MM.1S (cell line): ENCODE results near the gene ACTL6A.

Source experiments
- DNase-seq: peaks from one replicate; pipeline ENCODE4 v3.0.0-alpha.2; 2015
- H2AFZ ChIP-seq: fragments of 300-600 bp; sonication (generic); 2 replicates; pipeline ENCODE4 v1.6.0; 2016; ENCODE audit warnings: antibody characterized with exemption, low read length
- H3F3A ChIP-seq: fragments of 300-600 bp; sonication (generic); 2 replicates; pipeline ENCODE4 v1.6.1; 2016; ENCODE audit warnings: mild to moderate bottlenecking, antibody characterized with exemption, low read length, moderate library complexity, mixed read lengths; ENCODE audit not compliant: insufficient read depth
- H3K27ac ChIP-seq: fragments of 300-600 bp; sonication (generic); 2 replicates; pipeline ENCODE4 v1.5.1; 2016; ENCODE audit warnings: mild to moderate bottlenecking, low read length
- H3K27me3 ChIP-seq: fragments of 300-600 bp; sonication (generic); replicated peaks from 2 replicates; pipeline ENCODE4 v1.6.0; 2016; ENCODE audit warnings: low read length; ENCODE audit not compliant: insufficient read depth
- H3K36me3 ChIP-seq: fragments of 300-600 bp; sonication (generic); replicated peaks from 2 replicates; pipeline ENCODE4 v1.6.1; 2016; ENCODE audit warnings: mild to moderate bottlenecking, low read length, mixed read lengths; ENCODE audit not compliant: insufficient read depth
- H3K4me1 ChIP-seq: fragments of 300-600 bp; sonication (generic); 2 replicates; pipeline ENCODE4 v1.6.1; 2016; ENCODE audit warnings: low read length, mixed read lengths
- H3K4me2 ChIP-seq: fragments of 300-600 bp; sonication (generic); 2 replicates; pipeline ENCODE4 v1.6.0; 2016; ENCODE audit warnings: low read depth, low read length
- H3K4me3 ChIP-seq: fragments of 300-600 bp; sonication (generic); 2 replicates; pipeline ENCODE4 v1.5.1; 2016; ENCODE audit warnings: low read length, mixed read lengths
- H3K79me2 ChIP-seq: fragments of 300-600 bp; sonication (generic); 2 replicates; pipeline ENCODE4 v1.6.1; 2016; ENCODE audit warnings: mixed run types, low read length, mixed read lengths
- H3K9ac ChIP-seq: fragments of 300-600 bp; sonication (generic); 2 replicates; pipeline ENCODE4 v1.6.1; 2016; ENCODE audit warnings: low read length, mixed read lengths
- H3K9me2 ChIP-seq: fragments of 300-600 bp; sonication (generic); replicated peaks from 2 replicates; pipeline ENCODE4 v1.6.1; 2016; ENCODE audit warnings: mild to moderate bottlenecking, low read length, mixed read lengths; ENCODE audit not compliant: insufficient read depth
- H3K9me3 ChIP-seq: fragments of 300-600 bp; sonication (generic); replicated peaks from 2 replicates; pipeline ENCODE4 v1.6.1; 2016; ENCODE audit warnings: mild to moderate bottlenecking, low read length, mixed read lengths; ENCODE audit not compliant: insufficient read depth
- H4K20me1 ChIP-seq: fragments of 300-600 bp; sonication (generic); 2 replicates; pipeline ENCODE4 v1.6.1; 2016; ENCODE audit warnings: mild to moderate bottlenecking, low read length, moderate library complexity, mixed read lengths; ENCODE audit not compliant: insufficient read depth
- EZH2 ChIP-seq: fragments of 300-600 bp; sonication (generic); optimal IDR thresholded peaks from 2 replicates; pipeline ENCODE3; 2017; ENCODE audit warnings: low read depth, mild to moderate bottlenecking, antibody characterized with exemption, low read length, mixed read lengths
- EZH2phosphoT487 ChIP-seq: fragments of 300-600 bp; sonication (generic); IDR thresholded peaks from 2 replicates; pipeline ENCODE4 v1.6.1; 2018; ENCODE audit warnings: antibody characterized with exemption, low read length
- TF ChIP-seq, protein P1 (sequence below): fragments of 300-600 bp; sonication (generic); IDR thresholded peaks from 2 replicates; pipeline ENCODE4 v1.5.1; 2016; ENCODE audit warnings: antibody characterized with exemption, low read length, mixed read lengths

ACTL6A gene

GRCh38 chr3:179542375-179542774, 20.4 kb upstream of the ACTL6A start:
- Histone ChIP-seq H3K4me2 (no peak overlapping the region), H3K9me2 (no peaks in the 10 kb centered on the region), H3K4me3 (no peak overlapping the region), H3K4me1 (peaks cover 14% of the 10 kb centered on the region), H3K9me3 (no peaks in the 10 kb centered on the region), H2AFZ (no peak overlapping the region), H3K9ac (no peak overlapping the region), H3K27ac (no peak overlapping the region), H3K36me3 (no peaks in the 10 kb centered on the region), H4K20me1 (no peaks in the 10 kb centered on the region), H3K79me2 (no peaks in the 10 kb centered on the region), H3F3A (no peaks in the 10 kb centered on the region), H3K27me3 (no peaks in the 10 kb centered on the region)
- no peak for DNase-seq
- TF ChIP-seq EZH2phosphoT487 (no peak), EZH2 (no peak)
- TF ChIP-seq, protein P1, sequence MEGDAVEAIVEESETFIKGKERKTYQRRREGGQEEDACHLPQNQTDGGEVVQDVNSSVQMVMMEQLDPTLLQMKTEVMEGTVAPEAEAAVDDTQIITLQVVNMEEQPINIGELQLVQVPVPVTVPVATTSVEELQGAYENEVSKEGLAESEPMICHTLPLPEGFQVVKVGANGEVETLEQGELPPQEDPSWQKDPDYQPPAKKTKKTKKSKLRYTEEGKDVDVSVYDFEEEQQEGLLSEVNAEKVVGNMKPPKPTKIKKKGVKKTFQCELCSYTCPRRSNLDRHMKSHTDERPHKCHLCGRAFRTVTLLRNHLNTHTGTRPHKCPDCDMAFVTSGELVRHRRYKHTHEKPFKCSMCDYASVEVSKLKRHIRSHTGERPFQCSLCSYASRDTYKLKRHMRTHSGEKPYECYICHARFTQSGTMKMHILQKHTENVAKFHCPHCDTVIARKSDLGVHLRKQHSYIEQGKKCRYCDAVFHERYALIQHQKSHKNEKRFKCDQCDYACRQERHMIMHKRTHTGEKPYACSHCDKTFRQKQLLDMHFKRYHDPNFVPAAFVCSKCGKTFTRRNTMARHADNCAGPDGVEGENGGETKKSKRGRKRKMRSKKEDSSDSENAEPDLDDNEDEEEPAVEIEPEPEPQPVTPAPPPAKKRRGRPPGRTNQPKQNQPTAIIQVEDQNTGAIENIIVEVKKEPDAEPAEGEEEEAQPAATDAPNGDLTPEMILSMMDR, result no peak

DNA sequence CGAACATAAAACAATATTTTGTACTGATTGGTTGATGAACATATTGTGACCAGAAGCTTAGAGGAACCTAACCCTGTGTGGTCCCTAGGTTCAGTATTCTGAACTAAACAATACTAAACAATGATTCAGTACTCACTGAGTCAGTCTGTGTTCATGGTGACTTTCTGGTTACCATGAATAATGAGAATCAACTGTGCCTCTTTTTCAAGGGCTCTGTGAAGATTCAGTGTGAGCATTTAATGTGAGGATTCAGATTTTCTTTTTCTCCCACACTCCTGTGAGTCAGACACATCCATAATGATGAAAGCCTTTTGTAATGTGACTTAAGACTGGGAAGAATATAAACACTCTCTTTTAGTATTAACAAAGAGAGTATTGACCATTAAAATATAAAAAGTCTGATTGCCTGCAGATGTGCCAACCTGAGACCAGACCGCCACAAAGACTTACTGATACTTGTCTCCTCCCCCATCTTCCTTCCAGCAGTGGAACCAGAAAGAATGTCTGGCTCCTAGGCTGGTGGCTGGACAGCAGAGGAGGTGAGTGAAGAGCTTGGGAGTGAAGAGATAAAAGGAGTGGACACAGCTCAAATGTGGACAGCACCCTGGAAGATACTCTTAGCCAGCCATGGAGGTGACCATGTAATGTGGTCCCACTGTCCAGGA, 17.6 kb upstream of the ACTL6A start:
- H3K79me2 ChIP-seq, result no peaks in the 10 kb centered on the region
- H3K4me1 ChIP-seq, result peaks cover 14% of the 10 kb centered on the region
- no peak overlapping the region for H3K4me2 ChIP-seq
- H3K27me3 ChIP-seq, result no peaks in the 10 kb centered on the region
- no peaks in the 10 kb centered on the region for H3K36me3 ChIP-seq
- H2AFZ ChIP-seq, result no peak overlapping the region
- no peak for DNase-seq
- H3K4me3 ChIP-seq, result no peak overlapping the region
- H3K9ac ChIP-seq, result no peak overlapping the region
- H3K27ac ChIP-seq, result no peak overlapping the region
- no peaks in the 10 kb centered on the region for H3K9me2 ChIP-seq
- no peak for TF ChIP-seq EZH2phosphoT487
- no peak for TF ChIP-seq EZH2
- TF ChIP-seq, protein P1, result no peak
- H4K20me1 ChIP-seq, result no peaks in the 10 kb centered on the region
- H3K9me3 ChIP-seq, result no peaks in the 10 kb centered on the region
- no peaks in the 10 kb centered on the region for H3F3A ChIP-seq

- Histone ChIP-seq H4K20me1 (no peaks in the 10 kb centered on the region), H3K79me2 (no peaks in the 10 kb centered on the region), H3K27ac (peak overlapping the region; percentile 17; the same call in 1 of the 2 replicates), H3K4me1 (peaks cover 14% of the 10 kb centered on the region), H3K36me3 (no peaks in the 10 kb centered on the region), H3K9me2 (no peaks in the 10 kb centered on the region), H3F3A (no peaks in the 10 kb centered on the region), H3K9ac (no peak overlapping the region), H2AFZ (peak overlapping the region; percentile 51), H3K9me3 (no peaks in the 10 kb centered on the region), H3K4me2 (peak overlapping the region; percentile 23; the same call in 1 of the 2 replicates), H3K27me3 (no peaks in the 10 kb centered on the region), H3K4me3 (no peak overlapping the region)
- TF ChIP-seq, protein P1, result no peak
- TF ChIP-seq EZH2 (no peak), EZH2phosphoT487 (no peak)
- DNase-seq, result peak; percentile 69
Measured at GRCh38 chr3:179546814-179547241, 15.9 kb upstream of the ACTL6A start.
